ENCODE data around the gene EIF1B. TPM values are rescaled to one million over a fixed set of nuclear protein-coding genes. Genes with fewer than 3 reads are reported as not detected.

EIF1B gene
- total RNA-seq, 4 donors from 2014 or later, result 5.2 to 90.2 (median 25.2) TPM

DNA sequence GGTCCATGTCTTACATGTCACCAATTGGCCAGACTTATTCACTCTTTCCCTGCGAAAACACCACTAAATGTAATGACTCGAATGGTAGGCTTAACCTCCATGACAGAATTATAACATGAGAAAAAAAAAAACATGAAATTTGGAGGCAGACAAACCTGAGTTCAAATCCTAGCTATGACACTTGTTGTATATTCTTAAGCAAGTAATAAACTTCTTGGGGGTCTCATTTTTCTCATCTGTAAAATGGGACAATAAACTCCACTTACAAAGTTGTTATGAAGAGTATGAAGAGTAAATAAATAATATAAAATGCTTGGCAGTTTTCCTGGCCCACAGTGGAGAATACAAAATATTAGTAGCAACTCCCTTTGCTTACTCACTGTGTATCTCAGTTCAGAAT is 11.4 kb upstream of the EIF1B start:
- intact Hi-C loops (cut with DNase I; ENCODE audit: low total_unique reads) (no loop called here), in situ Hi-C loops (cut with MboI; ENCODE audit: low pct_ligation_motif_present in 1 of 4, low pct_unique_long_range_greater_than_20kb in 1 of 4, low sequenced_read_pairs in 3 of 4) (no loop called here)
- no peaks in the 10 kb centered on the region for H3K27me3 ChIP-seq
- no peaks in the 10 kb centered on the region for H3K4me1 ChIP-seq
- TF ChIP-seq, protein P1, sequence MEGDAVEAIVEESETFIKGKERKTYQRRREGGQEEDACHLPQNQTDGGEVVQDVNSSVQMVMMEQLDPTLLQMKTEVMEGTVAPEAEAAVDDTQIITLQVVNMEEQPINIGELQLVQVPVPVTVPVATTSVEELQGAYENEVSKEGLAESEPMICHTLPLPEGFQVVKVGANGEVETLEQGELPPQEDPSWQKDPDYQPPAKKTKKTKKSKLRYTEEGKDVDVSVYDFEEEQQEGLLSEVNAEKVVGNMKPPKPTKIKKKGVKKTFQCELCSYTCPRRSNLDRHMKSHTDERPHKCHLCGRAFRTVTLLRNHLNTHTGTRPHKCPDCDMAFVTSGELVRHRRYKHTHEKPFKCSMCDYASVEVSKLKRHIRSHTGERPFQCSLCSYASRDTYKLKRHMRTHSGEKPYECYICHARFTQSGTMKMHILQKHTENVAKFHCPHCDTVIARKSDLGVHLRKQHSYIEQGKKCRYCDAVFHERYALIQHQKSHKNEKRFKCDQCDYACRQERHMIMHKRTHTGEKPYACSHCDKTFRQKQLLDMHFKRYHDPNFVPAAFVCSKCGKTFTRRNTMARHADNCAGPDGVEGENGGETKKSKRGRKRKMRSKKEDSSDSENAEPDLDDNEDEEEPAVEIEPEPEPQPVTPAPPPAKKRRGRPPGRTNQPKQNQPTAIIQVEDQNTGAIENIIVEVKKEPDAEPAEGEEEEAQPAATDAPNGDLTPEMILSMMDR (IDR thresholded peaks at IDR 0.05), result no peak
- TF ChIP-seq POLR2A (IDR thresholded peaks at IDR 0.05), result no peak
- H3K36me3 ChIP-seq, result no peaks in the 10 kb centered on the region
- no peak overlapping the region for H3K27ac ChIP-seq
- DNase-seq, result no peak
- no peak overlapping the region for H3K4me3 ChIP-seq
- WGBS, 2 donors (ENCODE audit: low coverage in 1 of 2), result 94% methylated on average over 2 of the region's 2 CpGs; no CpG with 5 or more reads in 1 of the 2 donors
- H3K9me3 ChIP-seq, result no peaks in the 10 kb centered on the region

DNA sequence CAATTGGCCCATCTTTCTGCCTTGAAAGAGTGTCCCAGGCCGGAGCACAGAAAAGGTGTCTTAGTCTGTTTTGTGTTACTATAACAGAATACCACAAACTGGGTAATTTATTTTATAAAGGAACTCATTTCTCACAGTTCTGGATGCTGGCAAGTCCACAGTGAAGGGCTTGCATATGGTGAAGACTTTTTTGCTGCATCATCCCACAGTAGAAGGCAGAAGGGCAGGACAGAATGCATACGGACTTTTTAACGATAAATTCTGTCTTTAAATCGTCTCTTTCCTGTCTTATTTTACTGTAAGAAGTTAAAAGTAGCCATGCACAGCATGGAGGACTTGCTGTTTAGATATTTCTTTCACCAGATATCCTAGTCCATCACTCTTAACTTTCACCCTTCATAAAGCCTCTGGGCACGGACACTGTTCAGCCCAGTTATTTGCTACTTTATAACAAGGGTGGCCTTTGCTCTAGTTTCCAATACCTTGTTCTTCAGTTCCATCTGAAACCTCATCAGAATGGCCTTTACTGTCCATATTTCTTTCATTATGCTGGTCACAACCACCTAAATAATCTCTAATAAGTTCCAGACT is 10.3 kb upstream of the EIF1B start:
- no peak overlapping the region for H3K27ac ChIP-seq
- 85 to 90% methylated on average over 5 of the region's 5 CpGs for WGBS, 2 donors (ENCODE audit: low coverage in 1 of 2)

DNA sequence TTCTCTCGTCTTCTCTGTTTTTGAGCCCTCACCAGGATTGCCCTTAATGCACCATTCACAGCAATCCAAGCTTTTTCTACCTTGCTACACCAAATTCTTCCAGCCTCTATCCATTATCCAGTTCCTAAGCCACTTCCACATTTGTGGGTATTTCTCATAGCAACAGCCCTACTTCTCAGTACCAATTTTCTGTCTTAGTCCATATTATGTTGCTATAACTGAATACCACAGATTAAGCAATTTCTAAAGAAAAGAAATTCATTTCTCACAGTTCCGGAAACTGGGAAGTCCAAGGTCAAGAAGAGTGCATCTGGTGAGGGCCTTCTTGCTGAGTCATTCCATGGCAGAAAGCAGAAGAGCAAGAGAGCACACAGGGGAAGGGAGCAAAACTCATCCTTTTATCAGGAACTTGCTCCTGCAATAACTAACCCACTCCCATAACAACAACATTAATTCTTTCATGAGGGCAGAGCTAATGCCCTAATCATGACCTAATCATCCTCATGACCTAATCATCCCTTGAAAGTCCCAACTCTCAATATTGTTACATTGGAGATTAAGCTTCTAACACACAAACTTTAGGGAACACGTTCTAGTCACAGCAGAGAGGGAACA is 9.7 kb upstream of the EIF1B start:
- no peak for TF ChIP-seq POLR2AphosphoS5 (IDR thresholded peaks at IDR 0.05)
- TF ChIP-seq EP300 (IDR thresholded peaks at IDR 0.05; ENCODE audit: low read depth), result no peak
- TF ChIP-seq, protein P1 (IDR thresholded peaks at IDR 0.05), result no peak
- no peak for TF ChIP-seq POLR2A (IDR thresholded peaks at IDR 0.05)
- H3K4me1 ChIP-seq, result no peaks in the 10 kb centered on the region
- no peaks in the 10 kb centered on the region for H3K27me3 ChIP-seq
- in situ Hi-C loops (cut with MboI; ENCODE audit: low pct_ligation_motif_present in 1 of 4, low pct_unique_long_range_greater_than_20kb in 1 of 4, low sequenced_read_pairs in 3 of 4) (loop anchor here in 1 of 4 donors (25.0 kb wide), 1 partner anchor 888 kb away; the partner anchor contains the start of gene RPSA), intact Hi-C loops (cut with DNase I; ENCODE audit: low total_unique reads) (loop anchor here (5.0 kb wide), 1 partner anchor 1098 kb away; no protein-coding TSS in a partner anchor)
- no peak for DNase-seq
- H3K27ac ChIP-seq, result no peak overlapping the region
- no peaks in the 10 kb centered on the region for H3K9me3 ChIP-seq
- WGBS, 2 donors (ENCODE audit: low coverage in 1 of 2), result 72 to 80% methylated on average over 3 of the region's 3 CpGs
- H3K4me3 ChIP-seq, result no peak overlapping the region
- H3K36me3 ChIP-seq, result no peaks in the 10 kb centered on the region

More for the DNA sequence above, 10.3 kb upstream of the EIF1B start:
- Histone ChIP-seq H3K4me1 (no peaks in the 10 kb centered on the region), H3K27me3 (no peaks in the 10 kb centered on the region), H3K36me3 (no peaks in the 10 kb centered on the region), H3K9me3 (no peaks in the 10 kb centered on the region), H3K4me3 (no peak overlapping the region)
- in situ Hi-C loops (cut with MboI; ENCODE audit: low pct_ligation_motif_present in 1 of 4, low pct_unique_long_range_greater_than_20kb in 1 of 4, low sequenced_read_pairs in 3 of 4), result no loop called here
- intact Hi-C loops (cut with DNase I; ENCODE audit: low total_unique reads), result no loop called here
- DNase-seq, result no peak
- TF ChIP-seq EP300 (IDR thresholded peaks at IDR 0.05; ENCODE audit: low read depth) (no peak), POLR2AphosphoS5 (IDR thresholded peaks at IDR 0.05) (no peak), POLR2A (IDR thresholded peaks at IDR 0.05) (no peak)
- TF ChIP-seq, protein P1 (IDR thresholded peaks at IDR 0.05), result no peak

DNA sequence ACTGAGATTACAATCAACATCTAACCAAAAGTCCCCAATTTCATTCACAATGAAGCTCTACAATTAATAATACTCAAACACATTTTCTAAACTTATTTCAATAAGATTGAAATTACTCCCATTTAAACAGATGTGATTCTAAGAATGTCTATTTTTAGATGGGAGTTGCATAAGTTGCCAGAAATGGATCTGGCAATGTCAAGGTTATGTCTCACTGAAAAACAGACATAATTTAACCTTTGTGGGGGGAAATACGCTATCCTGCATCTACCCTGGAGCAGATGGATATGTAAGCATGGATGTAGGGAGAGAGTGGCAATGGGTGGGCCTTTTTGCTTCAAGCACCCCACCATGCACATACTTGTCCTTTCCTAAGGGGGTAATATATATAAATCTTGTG is 6.7 kb upstream of the EIF1B start:
- WGBS, 2 donors (ENCODE audit: low coverage in 1 of 2), result 50 to 77% methylated on average over 1 of the region's 1 CpG
- Histone ChIP-seq H3K4me3 (no peak overlapping the region), H3K4me1 (no peaks in the 10 kb centered on the region), H3K27me3 (no peaks in the 10 kb centered on the region), H3K27ac (no peak overlapping the region), H3K36me3 (no peaks in the 10 kb centered on the region), H3K9me3 (no peaks in the 10 kb centered on the region)
- intact Hi-C loops (cut with DNase I; ENCODE audit: low total_unique reads), result loop anchor here (5.0 kb wide), 1 partner anchor 1100 kb away; no protein-coding TSS in a partner anchor
- TF ChIP-seq POLR2A (IDR thresholded peaks at IDR 0.05) (no peak), EP300 (IDR thresholded peaks at IDR 0.05; ENCODE audit: low read depth) (no peak), POLR2AphosphoS5 (IDR thresholded peaks at IDR 0.05) (no peak)
- TF ChIP-seq, protein P1 (IDR thresholded peaks at IDR 0.05), result no peak
- in situ Hi-C loops (cut with MboI; ENCODE audit: low pct_ligation_motif_present in 1 of 4, low pct_unique_long_range_greater_than_20kb in 1 of 4, low sequenced_read_pairs in 3 of 4), result loop anchor here in 1 of 4 donors (25.0 kb wide), 1 partner anchor 890 kb away; the partner anchor contains the start of gene RPSA
- DNase-seq, result no peak

Measured in transverse colon (tissue), 4 donors.